ENCODE measurements around the gene PAPSS1.

DNA sequence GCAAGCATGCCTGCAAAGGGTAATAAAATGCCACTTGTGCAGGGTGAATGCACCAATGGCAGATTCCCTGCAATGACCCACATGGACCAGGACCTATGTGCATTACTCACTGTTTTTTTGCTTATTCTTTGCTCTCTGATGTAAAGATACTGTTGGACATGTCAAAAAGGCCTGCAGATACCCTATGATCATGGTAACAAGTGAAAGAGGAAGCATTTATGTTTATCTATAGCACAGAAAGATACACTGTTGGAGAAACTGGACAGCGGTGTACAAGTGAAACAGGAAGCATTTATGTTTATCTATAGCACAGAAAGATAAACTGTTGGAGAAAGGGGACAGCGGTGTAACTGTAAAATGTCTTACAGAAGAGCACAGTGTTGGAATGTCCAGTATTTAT, 127.5 kb downstream of the PAPSS1 start:
- TF ChIP-seq, protein P1, sequence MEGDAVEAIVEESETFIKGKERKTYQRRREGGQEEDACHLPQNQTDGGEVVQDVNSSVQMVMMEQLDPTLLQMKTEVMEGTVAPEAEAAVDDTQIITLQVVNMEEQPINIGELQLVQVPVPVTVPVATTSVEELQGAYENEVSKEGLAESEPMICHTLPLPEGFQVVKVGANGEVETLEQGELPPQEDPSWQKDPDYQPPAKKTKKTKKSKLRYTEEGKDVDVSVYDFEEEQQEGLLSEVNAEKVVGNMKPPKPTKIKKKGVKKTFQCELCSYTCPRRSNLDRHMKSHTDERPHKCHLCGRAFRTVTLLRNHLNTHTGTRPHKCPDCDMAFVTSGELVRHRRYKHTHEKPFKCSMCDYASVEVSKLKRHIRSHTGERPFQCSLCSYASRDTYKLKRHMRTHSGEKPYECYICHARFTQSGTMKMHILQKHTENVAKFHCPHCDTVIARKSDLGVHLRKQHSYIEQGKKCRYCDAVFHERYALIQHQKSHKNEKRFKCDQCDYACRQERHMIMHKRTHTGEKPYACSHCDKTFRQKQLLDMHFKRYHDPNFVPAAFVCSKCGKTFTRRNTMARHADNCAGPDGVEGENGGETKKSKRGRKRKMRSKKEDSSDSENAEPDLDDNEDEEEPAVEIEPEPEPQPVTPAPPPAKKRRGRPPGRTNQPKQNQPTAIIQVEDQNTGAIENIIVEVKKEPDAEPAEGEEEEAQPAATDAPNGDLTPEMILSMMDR (IDR thresholded peaks at IDR 0.05): no peak
- no peak for TF ChIP-seq EP300 (IDR thresholded peaks at IDR 0.05)
- no peak for TF ChIP-seq POLR2AphosphoS5 (IDR thresholded peaks at IDR 0.05)
- no peak for TF ChIP-seq POLR2A (IDR thresholded peaks at IDR 0.05)
